Measurements from ENCODE around the gene PPEF2.
"Not testable (repeated sequence)": the region's sequence is repeated elsewhere in the genome, so short reads cannot be mapped to it uniquely, and the experiment has no call there.

Gene PPEF2

DNA sequence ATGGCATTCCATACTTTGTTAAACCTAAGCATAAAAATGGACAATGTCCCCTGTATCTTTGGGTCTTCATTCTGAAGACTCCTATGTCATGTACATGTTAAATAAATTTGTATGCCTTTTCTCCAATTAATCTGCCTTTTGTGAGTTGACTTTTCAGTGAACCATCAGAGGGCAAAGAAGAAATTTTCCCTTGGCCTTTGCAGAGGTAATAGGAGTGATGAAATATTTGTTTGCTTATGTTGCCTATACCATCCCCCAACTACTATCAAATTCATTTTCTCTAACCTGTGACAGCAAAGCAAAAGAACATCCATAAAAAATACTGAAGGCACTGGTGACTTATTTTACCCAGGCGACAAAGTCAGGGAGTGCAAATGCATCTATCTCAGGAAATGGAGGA lies 20.3 kb upstream of the PPEF2 start:
- FAIRE-seq (no peak), DNase-seq (ENCODE audit: insufficient read length, low spot score) (no peak)
- TF ChIP-seq SPI1 (IDR thresholded peaks at IDR 0.05; ENCODE audit: low read depth, low read length) (no peak), TAF1 (IDR thresholded peaks at IDR 0.05; ENCODE audit: low read depth, low read length) (no peak), POU2F2 (IDR thresholded peaks at IDR 0.05; ENCODE audit: low read depth, low read length) (no peak), POLR2A (IDR thresholded peaks at IDR 0.05; ENCODE audit: low read depth, low read length) (no peak), PAX5 (IDR thresholded peaks at IDR 0.05; ENCODE audit: insufficient read depth, low read length, severe bottlenecking) (no peak), POLR2AphosphoS5 (IDR thresholded peaks at IDR 0.05; ENCODE audit: low read depth, low read length) (no peak)

DNA sequence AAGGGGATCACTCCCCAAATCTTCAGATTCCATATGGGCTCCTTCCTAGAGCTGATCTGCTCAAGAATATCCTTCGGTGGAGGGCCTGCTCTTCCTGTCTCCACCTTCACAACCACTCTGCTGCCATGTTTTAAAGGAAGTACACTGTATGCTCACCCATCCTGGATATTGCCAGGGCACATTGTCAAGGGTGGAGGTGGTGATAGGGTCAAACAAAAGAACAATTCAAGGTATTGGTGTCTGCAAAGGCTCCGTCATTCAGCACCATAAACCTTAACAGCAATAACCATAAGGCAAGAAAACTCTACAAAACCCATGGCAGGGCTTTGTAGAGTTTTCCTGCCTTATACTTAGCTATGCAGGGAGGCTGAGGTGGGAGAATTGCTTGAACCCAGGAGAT lies 19.7 kb upstream of the PPEF2 start:
- FAIRE-seq (no peak), DNase-seq (ENCODE audit: insufficient read length, low spot score) (no peak)
- TF ChIP-seq PAX5 (IDR thresholded peaks at IDR 0.05; ENCODE audit: insufficient read depth, low read length, severe bottlenecking) (no peak), SPI1 (IDR thresholded peaks at IDR 0.05; ENCODE audit: low read depth, low read length) (no peak), POU2F2 (IDR thresholded peaks at IDR 0.05; ENCODE audit: low read depth, low read length) (no peak), POLR2A (IDR thresholded peaks at IDR 0.05; ENCODE audit: low read depth, low read length) (no peak), POLR2AphosphoS5 (IDR thresholded peaks at IDR 0.05; ENCODE audit: low read depth, low read length) (no peak), TAF1 (IDR thresholded peaks at IDR 0.05; ENCODE audit: low read depth, low read length) (no peak)

- TF ChIP-seq PAX5 (IDR thresholded peaks at IDR 0.05; ENCODE audit: insufficient read depth, low read length, severe bottlenecking) = no peak
- no peak for TF ChIP-seq POLR2AphosphoS5 (IDR thresholded peaks at IDR 0.05; ENCODE audit: low read depth, low read length)
- no peak for TF ChIP-seq SPI1 (IDR thresholded peaks at IDR 0.05; ENCODE audit: low read depth, low read length)
- no peak for TF ChIP-seq TAF1 (IDR thresholded peaks at IDR 0.05; ENCODE audit: low read depth, low read length)
- no peak for TF ChIP-seq POU2F2 (IDR thresholded peaks at IDR 0.05; ENCODE audit: low read depth, low read length)
- no peak for TF ChIP-seq POLR2A (IDR thresholded peaks at IDR 0.05; ENCODE audit: low read depth, low read length)
- FAIRE-seq = no peak
- DNase-seq (ENCODE audit: insufficient read length, low spot score) = no peak
Observed at GRCh38 chr4:75920327-75920726, 18.1 kb upstream of the PPEF2 start.

DNA sequence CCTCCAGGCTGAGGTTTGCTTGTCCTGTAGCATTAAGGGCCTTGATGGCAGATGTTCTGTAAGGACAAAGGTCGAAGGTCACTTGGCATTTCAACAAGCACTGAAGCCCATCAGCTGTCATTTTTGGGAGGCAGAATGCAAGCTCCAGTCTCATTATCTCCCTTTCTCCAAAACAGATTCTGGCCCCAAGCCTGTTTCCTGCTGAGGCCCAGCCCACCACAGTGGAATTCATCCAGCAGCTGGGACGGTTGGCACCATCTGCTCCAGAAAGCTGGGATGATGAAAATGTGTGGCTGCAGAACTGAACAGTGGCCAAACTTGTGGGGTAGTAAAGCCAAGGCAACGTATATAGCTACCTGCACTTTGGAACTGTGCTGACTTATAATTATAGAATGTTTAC lies 17.7 kb upstream of the PPEF2 start:
- no peak for TF ChIP-seq PAX5 (IDR thresholded peaks at IDR 0.05; ENCODE audit: insufficient read depth, low read length, severe bottlenecking)
- TF ChIP-seq SPI1 (IDR thresholded peaks at IDR 0.05; ENCODE audit: low read depth, low read length) = no peak
- TF ChIP-seq TAF1 (IDR thresholded peaks at IDR 0.05; ENCODE audit: low read depth, low read length) = no peak
- no peak for FAIRE-seq
- DNase-seq (ENCODE audit: insufficient read length, low spot score) = no peak

GRCh38 chr4:75916091-75916661 lies 13.9 kb upstream of the PPEF2 start:
- DNase-seq (ENCODE audit: insufficient read length, low spot score) (peak; percentile 42), FAIRE-seq (peak; percentile 94)
- TF ChIP-seq POU2F2 (IDR thresholded peaks at IDR 0.05; ENCODE audit: low read depth, low read length) = no peak
- TF ChIP-seq TAF1 (IDR thresholded peaks at IDR 0.05; ENCODE audit: low read depth, low read length) = no peak

- no peak for FAIRE-seq
Observed at GRCh38 chr4:75912968-75913367, 10.7 kb upstream of the PPEF2 start.

GRCh38 chr4:75910831-75911230 lies 8.6 kb upstream of the PPEF2 start:
- DNase-seq (ENCODE audit: insufficient read length, low spot score) = not testable (repeated sequence)
- peak; percentile 23 for FAIRE-seq

More at GRCh38 chr4:75912968-75913367, 10.7 kb upstream of the PPEF2 start:
- TF ChIP-seq SPI1 (IDR thresholded peaks at IDR 0.05; ENCODE audit: low read depth, low read length) (no peak), POU2F2 (IDR thresholded peaks at IDR 0.05; ENCODE audit: low read depth, low read length) (no peak), POLR2AphosphoS5 (IDR thresholded peaks at IDR 0.05; ENCODE audit: low read depth, low read length) (no peak), POLR2A (IDR thresholded peaks at IDR 0.05; ENCODE audit: low read depth, low read length) (no peak), PAX5 (IDR thresholded peaks at IDR 0.05; ENCODE audit: insufficient read depth, low read length, severe bottlenecking) (no peak), TAF1 (IDR thresholded peaks at IDR 0.05; ENCODE audit: low read depth, low read length) (no peak)
- no peak for DNase-seq (ENCODE audit: insufficient read length, low spot score)

DNA sequence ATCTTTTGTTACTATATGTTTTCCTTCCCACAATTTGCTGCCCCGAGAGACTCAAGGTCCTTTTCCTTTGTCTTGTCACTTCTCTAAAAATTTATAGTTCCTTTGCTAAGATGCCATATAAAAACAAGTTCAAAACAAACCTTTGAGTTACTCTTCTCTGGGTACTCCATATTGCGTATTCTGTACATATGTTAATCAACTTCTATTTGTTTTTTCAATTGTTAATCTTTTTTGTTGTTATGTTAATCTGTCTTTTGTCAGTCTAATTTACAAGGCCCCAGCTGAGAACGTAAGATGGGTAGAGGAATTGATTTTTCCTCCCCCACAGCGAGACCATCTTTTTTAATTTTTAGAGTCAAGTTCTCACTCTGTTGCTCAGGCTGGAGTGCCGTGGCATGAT lies 7.2 kb upstream of the PPEF2 start:
- no peak for DNase-seq (ENCODE audit: insufficient read length, low spot score)
- FAIRE-seq = no peak
- TF ChIP-seq POU2F2 (IDR thresholded peaks at IDR 0.05; ENCODE audit: low read depth, low read length) (no peak), PAX5 (IDR thresholded peaks at IDR 0.05; ENCODE audit: insufficient read depth, low read length, severe bottlenecking) (no peak), TAF1 (IDR thresholded peaks at IDR 0.05; ENCODE audit: low read depth, low read length) (no peak), SPI1 (IDR thresholded peaks at IDR 0.05; ENCODE audit: low read depth, low read length) (no peak), POLR2AphosphoS5 (IDR thresholded peaks at IDR 0.05; ENCODE audit: low read depth, low read length) (no peak), POLR2A (IDR thresholded peaks at IDR 0.05; ENCODE audit: low read depth, low read length) (no peak)

- FAIRE-seq (no peak), DNase-seq (ENCODE audit: insufficient read length, low spot score) (no peak)
- TF ChIP-seq TAF1 (IDR thresholded peaks at IDR 0.05; ENCODE audit: low read depth, low read length) (no peak), SPI1 (IDR thresholded peaks at IDR 0.05; ENCODE audit: low read depth, low read length) (no peak), PAX5 (IDR thresholded peaks at IDR 0.05; ENCODE audit: insufficient read depth, low read length, severe bottlenecking) (no peak), POLR2A (IDR thresholded peaks at IDR 0.05; ENCODE audit: low read depth, low read length) (no peak), POLR2AphosphoS5 (IDR thresholded peaks at IDR 0.05; ENCODE audit: low read depth, low read length) (no peak), POU2F2 (IDR thresholded peaks at IDR 0.05; ENCODE audit: low read depth, low read length) (no peak)
Observed at GRCh38 chr4:75908555-75908954, 6.3 kb upstream of the PPEF2 start.

- DNase-seq (ENCODE audit: insufficient read length, low spot score) (no peak), FAIRE-seq (no peak)
- TF ChIP-seq POLR2A (IDR thresholded peaks at IDR 0.05; ENCODE audit: low read depth, low read length) (no peak), TAF1 (IDR thresholded peaks at IDR 0.05; ENCODE audit: low read depth, low read length) (no peak), POU2F2 (IDR thresholded peaks at IDR 0.05; ENCODE audit: low read depth, low read length) (no peak), PAX5 (IDR thresholded peaks at IDR 0.05; ENCODE audit: insufficient read depth, low read length, severe bottlenecking) (no peak), SPI1 (IDR thresholded peaks at IDR 0.05; ENCODE audit: low read depth, low read length) (no peak), POLR2AphosphoS5 (IDR thresholded peaks at IDR 0.05; ENCODE audit: low read depth, low read length) (no peak)
Observed at GRCh38 chr4:75907966-75908365, 5.7 kb upstream of the PPEF2 start.
